DOHH2 (cell line): ENCODE measurements around the gene GPC4.

Experiments used
- CTCF ChIP-seq: fragments of 200-600 bp; sonication (generic); IDR thresholded peaks from one replicate; pipeline ENCODE4 v1.5.1; 2014; ENCODE audit warnings: antibody characterized with exemption, mild to moderate bottlenecking, low read depth, low read length; ENCODE audit not compliant: poor library complexity, severe bottlenecking
- EZH2phosphoT487 ChIP-seq: fragments of 200-600 bp; sonication (generic); IDR thresholded peaks from 2 replicates; pipeline ENCODE4 v1.6.1; 2017; ENCODE audit warnings: borderline replicate concordance, mild to moderate bottlenecking, antibody characterized with exemption, low read length, moderate library complexity, mixed read lengths

GRCh38 chrX:133308499-133308897 lies 106.8 kb downstream of the GPC4 start:
- TF ChIP-seq CTCF (no peak), EZH2phosphoT487 (no peak)
